PC-9 (cell line): ENCODE results near the gene MTF2. TPM values are rescaled to one million over a fixed set of nuclear protein-coding genes. Genes with fewer than 3 reads are reported as not detected.

Experiments used
- BruUV-seq: library from RNA; stranded (reverse); fragments of 400-500 nt; replicated peaks from 2 replicates; lab custom pipeline; 2021; lab: Mats Ljungman, UMichigan
- CTCF ChIA-PET: fragments of 300-600 bp; sonication (Branson Sonifier 250); formaldehyde crosslinking; loops from one replicate; lab custom pipeline; 2022; ENCODE audit warnings: antibody characterized with exemption; lab: Charles Lee
- POLR2A ChIA-PET: fragments of 300-600 bp; sonication (Branson Sonifier 250); formaldehyde crosslinking; loops from one replicate; lab custom pipeline; 2022; ENCODE audit warnings: antibody characterized with exemption; ENCODE audit not compliant: unreplicated experiment; lab: Charles Lee
- DNase-seq, 2 experiments: peaks; one replicate each; pipeline versions ENCODE4 v3.0.0 to v3.0.0-alpha.2; 2015 to 2022; ENCODE audit warnings: mixed read lengths in 1 of 2
- H2AFZ ChIP-seq: fragments of 200-600 bp; sonication (generic); 2 replicates; pipeline ENCODE4 v1.8.1; 2017; ENCODE audit warnings: antibody characterized with exemption
- H3F3A ChIP-seq: fragments of 200-600 bp; sonication (generic); 2 replicates; pipeline ENCODE4 v1.8.1; 2017; ENCODE audit warnings: antibody characterized with exemption, mild to moderate bottlenecking, low read depth; ENCODE audit not compliant: insufficient read depth
- H3K27ac ChIP-seq: fragments of 200-600 bp; sonication (generic); 2 replicates; pipeline ENCODE4 v1.6.1; 2016; ENCODE audit warnings: mixed run types
- H3K27me3 ChIP-seq: fragments of 200-600 bp; sonication (generic); 2 replicates; pipeline ENCODE4 v1.6.1; 2016; ENCODE audit warnings: low read depth, mixed run types; ENCODE audit not compliant: insufficient read depth
- H3K36me3 ChIP-seq: fragments of 200-600 bp; sonication (generic); 2 replicates; pipeline ENCODE4 v1.6.1; 2016; ENCODE audit warnings: low read depth, mixed run types
- H3K4me1 ChIP-seq: fragments of 200-600 bp; sonication (generic); replicated peaks from 2 replicates; pipeline ENCODE4 v1.6.1; 2016; ENCODE audit warnings: mixed run types; ENCODE audit not compliant: insufficient read depth
- H3K4me2 ChIP-seq: fragments of 200-600 bp; sonication (generic); 2 replicates; pipeline ENCODE4 v1.6.1; 2017; ENCODE audit warnings: mixed run types
- H3K4me3 ChIP-seq: fragments of 200-600 bp; sonication (generic); 2 replicates; pipeline ENCODE4 v1.6.1; 2016; ENCODE audit warnings: mixed run types
- H3K79me2 ChIP-seq: fragments of 200-600 bp; sonication (generic); 2 replicates; pipeline ENCODE4 v1.6.1; 2017; ENCODE audit warnings: low read depth, mixed run types
- H3K9me2 ChIP-seq: fragments of 200-600 bp; sonication (generic); 2 replicates; pipeline ENCODE4 v1.8.1; 2017; ENCODE audit warnings: mild to moderate bottlenecking; ENCODE audit not compliant: insufficient read depth
- H3K9me3 ChIP-seq: fragments of 200-600 bp; sonication (generic); 2 replicates; pipeline ENCODE4 v1.8.1; 2016; ENCODE audit warnings: low read depth; ENCODE audit not compliant: insufficient read depth
- H4K20me1 ChIP-seq: fragments of 200-600 bp; sonication (generic); 2 replicates; pipeline ENCODE4 v1.8.1; 2017; ENCODE audit not compliant: insufficient read depth
- CTCF ChIP-seq: fragments of 200-600 bp; sonication (generic); conservative IDR thresholded peaks from 2 replicates; pipeline ENCODE4 v1.6.1; 2017; ENCODE audit warnings: mixed run types, antibody characterized with exemption, mild to moderate bottlenecking, moderate library complexity
- EZH2 ChIP-seq: fragments of 200-600 bp; sonication (generic); IDR thresholded peaks from 2 replicates; pipeline ENCODE4 v1.8.0; 2017; ENCODE audit warnings: antibody characterized with exemption, low read depth
- intact Hi-C: fragments of 100-400 bp; cut with micrococcal nuclease; formaldehyde crosslinking; loops from one replicate; pipeline ENCODE4 v1.10.0; 2022; ENCODE audit not compliant: unreplicated experiment
- total RNA-seq: library from RNA; stranded (reverse); gene quantifications from 2 replicates; pipeline ENCODE4 v1.2.3, GENCODE V29; 2021

Gene MTF2
- total RNA-seq, 1 experiment from 2014 or later: 31.7 TPM

DNA sequence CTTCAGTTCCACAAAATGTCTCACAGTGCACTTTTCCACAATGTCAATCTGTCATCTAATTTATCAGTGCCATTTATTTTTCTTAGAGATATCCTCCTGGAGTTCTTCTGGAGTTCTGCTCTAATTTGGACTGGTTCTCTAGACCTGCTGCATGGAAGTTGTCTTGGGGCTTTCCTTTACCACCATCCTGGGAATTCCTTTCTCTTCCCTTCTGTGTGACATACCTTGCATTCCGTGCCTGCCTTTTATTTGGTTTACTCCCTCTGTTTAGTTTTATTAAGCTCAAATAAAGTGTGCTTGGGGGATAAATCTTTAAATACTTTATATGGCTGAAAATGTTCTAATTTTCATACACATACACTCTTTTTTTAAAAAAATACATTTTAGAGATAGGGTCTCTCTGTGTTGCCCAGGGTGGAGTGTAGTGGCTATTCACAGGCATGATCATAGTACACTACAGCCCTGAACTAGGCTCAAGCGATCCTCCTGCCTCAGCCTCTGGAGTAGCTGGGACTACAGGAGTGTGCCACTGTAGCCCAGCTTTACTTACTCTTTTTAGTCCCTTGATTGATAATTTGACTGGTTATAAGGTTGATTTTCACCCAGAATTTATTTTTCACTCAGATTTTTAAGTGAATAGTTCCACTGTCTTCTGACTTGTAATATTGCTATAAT lies 14.4 kb downstream of the MTF2 start:
- no peak overlapping the region for H2AFZ ChIP-seq
- intact Hi-C loops: no loop called here
- H3K27ac ChIP-seq: peak overlapping the region; percentile 11
- peaks cover 15% of the 10 kb centered on the region for H3F3A ChIP-seq
- H3K27me3 ChIP-seq: no peaks in the 10 kb centered on the region
- CTCF ChIA-PET: interaction anchor here (0.5 kb wide), 1 partner anchor 786 kb away, joined by 19 read pairs; no protein-coding TSS in a partner anchor
- BruUV-seq: no TSS peak
- no peak overlapping the region for H3K4me2 ChIP-seq
- no peak for TF ChIP-seq CTCF
- no peak for TF ChIP-seq EZH2
- H3K9me3 ChIP-seq: no peaks in the 10 kb centered on the region
- no peaks in the 10 kb centered on the region for H3K4me1 ChIP-seq
- H3K4me3 ChIP-seq: no peak overlapping the region
- no peak for DNase-seq
- POLR2A ChIA-PET: no interaction called here
- H4K20me1 ChIP-seq: peaks cover 73% of the 10 kb centered on the region
- no peaks in the 10 kb centered on the region for H3K9me2 ChIP-seq
- peaks cover 9% of the 10 kb centered on the region; the same call in 1 of the 2 replicates for H3K36me3 ChIP-seq
- H3K79me2 ChIP-seq: peaks cover 99% of the 10 kb centered on the region

- peaks cover 89% of the 10 kb centered on the region for H4K20me1 ChIP-seq
These were observed 16.9 kb downstream of the MTF2 start for GRCh38 chr1:93095804-93096585.

More at GRCh38 chr1:93095804-93096585, 16.9 kb downstream of the MTF2 start:
- no TSS peak for BruUV-seq
- no peak overlapping the region for H3K4me3 ChIP-seq
- peaks cover 100% of the 10 kb centered on the region for H3K79me2 ChIP-seq
- TF ChIP-seq CTCF (no peak), EZH2 (no peak)
- no peaks in the 10 kb centered on the region for H3K9me3 ChIP-seq
- H3K9me2 ChIP-seq: no peaks in the 10 kb centered on the region
- intact Hi-C loops: no loop called here
- no peak overlapping the region for H3K4me2 ChIP-seq
- no peak overlapping the region for H2AFZ ChIP-seq
- no peak overlapping the region for H3K27ac ChIP-seq
- POLR2A ChIA-PET: interaction anchor here (0.7 kb wide), 1 partner anchor 82 kb away, joined by 6 read pairs; no protein-coding TSS in a partner anchor
- CTCF ChIA-PET: no interaction called here
- H3K4me1 ChIP-seq: no peaks in the 10 kb centered on the region
- H3K36me3 ChIP-seq: peaks cover 19% of the 10 kb centered on the region
- no peak for DNase-seq
- no peaks in the 10 kb centered on the region for H3K27me3 ChIP-seq
- peaks cover 11% of the 10 kb centered on the region for H3F3A ChIP-seq
